ENCODE measurements around the gene SNRNP48. TPM values are rescaled to one million over a fixed set of nuclear protein-coding genes. Genes with fewer than 3 reads are reported as not detected.

The SNRNP48 gene
- total RNA-seq, 1 experiment from 2014 or later, result 29.1 TPM

DNA sequence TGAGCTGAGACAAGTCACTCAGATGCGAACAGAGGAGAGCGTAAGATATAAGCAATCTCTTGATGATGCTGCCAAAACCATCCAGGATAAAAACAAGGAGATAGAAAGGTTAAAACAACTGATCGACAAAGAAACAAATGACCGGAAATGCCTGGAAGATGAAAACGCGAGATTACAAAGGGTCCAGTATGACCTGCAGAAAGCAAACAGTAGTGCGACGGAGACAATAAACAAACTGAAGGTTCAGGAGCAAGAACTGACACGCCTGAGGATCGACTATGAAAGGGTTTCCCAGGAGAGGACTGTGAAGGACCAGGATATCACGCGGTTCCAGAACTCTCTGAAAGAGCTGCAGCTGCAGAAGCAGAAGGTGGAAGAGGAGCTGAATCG lies 9.5 kb upstream of the SNRNP48 start:
- Mint-ChIP-seq H3K27ac (ENCODE audit: unreplicated experiment) (no peak overlapping the region), H3K4me3 (ENCODE audit: unreplicated experiment) (no peak overlapping the region), H3K4me1 (ENCODE audit: low read depth, unreplicated experiment) (no peaks in the 10 kb centered on the region), H3K27me3 (ENCODE audit: insufficient read depth, unreplicated experiment) (no peaks in the 10 kb centered on the region), H3K9me3 (ENCODE audit: unreplicated experiment) (no peaks in the 10 kb centered on the region), H3K36me3 (ENCODE audit: insufficient read depth, unreplicated experiment) (peaks cover 41% of the 10 kb centered on the region)
- Histone ChIP-seq H3K9me3 (no peaks in the 10 kb centered on the region), H3K4me1 (peaks cover 9% of the 10 kb centered on the region; the same call in 1 of the 2 replicates), H3K27me3 (replicated peaks; ENCODE audit: control insufficient read depth, insufficient read depth, low read length) (no peaks in the 10 kb centered on the region), H3K4me3 (ENCODE audit: low read depth, low read length) (no peak overlapping the region), H3K36me3 (ENCODE audit: control insufficient read depth, insufficient read depth, low read length) (peaks cover 5% of the 10 kb centered on the region)
- no peak for TF ChIP-seq CTCF (IDR thresholded peaks at IDR 0.05; ENCODE audit: insufficient read depth in 1 of 2, low read depth in 1 of 2, low read length in 1 of 2, severe bottlenecking in 1 of 2, unreplicated experiment in 1 of 2)
- no peak for DNase-seq
- ChIA-PET CTCF (interaction anchor here (0.7 kb wide), 1 partner anchor 17 kb away, joined by 3 read pairs; no protein-coding TSS in a partner anchor), POLR2A (no interaction called here)
- BruUV-seq (replicated peaks), result no TSS peak
- intact Hi-C loops (cut with micrococcal nuclease; ENCODE audit: unreplicated experiment), result no loop called here

- POLR2A ChIA-PET, result no interaction called here
- intact Hi-C loops (cut with micrococcal nuclease; ENCODE audit: unreplicated experiment), result no loop called here
- peak in 1 of 2 experiments; percentile 23 for DNase-seq
- H3K9me3 Mint-ChIP-seq (ENCODE audit: unreplicated experiment), result no peaks in the 10 kb centered on the region
- H3K4me3 ChIP-seq (ENCODE audit: low read depth, low read length), result no peak overlapping the region
- CTCF ChIA-PET, result no interaction called here
- no peaks in the 10 kb centered on the region for H3K27me3 Mint-ChIP-seq (ENCODE audit: insufficient read depth, unreplicated experiment)
- peaks cover 9% of the 10 kb centered on the region; the same call in 1 of the 2 replicates for H3K4me1 ChIP-seq
- BruUV-seq (replicated peaks), result no TSS peak
- peaks cover 37% of the 10 kb centered on the region for H3K36me3 Mint-ChIP-seq (ENCODE audit: insufficient read depth, unreplicated experiment)
- H3K27me3 ChIP-seq (replicated peaks; ENCODE audit: control insufficient read depth, insufficient read depth, low read length), result no peaks in the 10 kb centered on the region
- H3K36me3 ChIP-seq (ENCODE audit: control insufficient read depth, insufficient read depth, low read length), result peaks cover 5% of the 10 kb centered on the region
- H3K9me3 ChIP-seq, result no peaks in the 10 kb centered on the region
- no peak overlapping the region for H3K27ac Mint-ChIP-seq (ENCODE audit: unreplicated experiment)
- no peak overlapping the region for H3K4me3 Mint-ChIP-seq (ENCODE audit: unreplicated experiment)
- H3K4me1 Mint-ChIP-seq (ENCODE audit: low read depth, unreplicated experiment), result no peaks in the 10 kb centered on the region
- no peak for TF ChIP-seq CTCF (IDR thresholded peaks at IDR 0.05; ENCODE audit: insufficient read depth in 1 of 2, low read depth in 1 of 2, low read length in 1 of 2, severe bottlenecking in 1 of 2, unreplicated experiment in 1 of 2)
Measured at GRCh38 chr6:7580927-7581618, 8.9 kb upstream of the SNRNP48 start.

DNA sequence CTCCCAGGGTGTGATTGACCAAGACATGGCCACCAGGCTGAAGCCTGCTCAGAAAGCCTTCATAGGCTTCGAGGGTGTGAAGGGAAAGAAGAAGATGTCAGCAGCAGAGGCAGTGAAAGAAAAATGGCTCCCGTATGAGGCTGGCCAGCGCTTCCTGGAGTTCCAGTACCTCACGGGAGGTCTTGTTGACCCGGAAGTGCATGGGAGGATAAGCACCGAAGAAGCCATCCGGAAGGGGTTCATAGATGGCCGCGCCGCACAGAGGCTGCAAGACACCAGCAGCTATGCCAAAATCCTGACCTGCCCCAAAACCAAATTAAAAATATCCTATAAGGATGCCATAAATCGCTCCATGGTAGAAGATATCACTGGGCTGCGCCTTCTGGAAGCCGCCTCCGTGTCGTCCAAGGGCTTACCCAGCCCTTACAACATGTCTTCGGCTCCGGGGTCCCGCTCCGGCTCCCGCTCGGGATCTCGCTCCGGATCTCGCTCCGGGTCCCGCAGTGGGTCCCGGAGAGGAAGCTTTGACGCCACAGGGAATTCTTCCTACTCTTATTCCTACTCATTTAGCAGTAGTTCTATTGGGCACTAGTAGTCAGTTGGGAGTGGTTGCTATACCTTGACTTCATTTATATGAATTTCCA lies 4.6 kb upstream of the SNRNP48 start:
- Histone ChIP-seq H3K27me3 (replicated peaks; ENCODE audit: control insufficient read depth, insufficient read depth, low read length) (no peaks in the 10 kb centered on the region), H3K9me3 (no peaks in the 10 kb centered on the region), H3K36me3 (ENCODE audit: control insufficient read depth, insufficient read depth, low read length) (peaks cover 5% of the 10 kb centered on the region), H3K4me3 (ENCODE audit: low read depth, low read length) (no peak overlapping the region), H3K4me1 (peaks cover 24% of the 10 kb centered on the region)
- intact Hi-C loops (cut with micrococcal nuclease; ENCODE audit: unreplicated experiment), result no loop called here
- Mint-ChIP-seq H3K27me3 (ENCODE audit: insufficient read depth, unreplicated experiment) (no peaks in the 10 kb centered on the region), H3K4me1 (ENCODE audit: low read depth, unreplicated experiment) (peaks cover 19% of the 10 kb centered on the region), H3K36me3 (ENCODE audit: insufficient read depth, unreplicated experiment) (peaks cover 62% of the 10 kb centered on the region), H3K27ac (ENCODE audit: unreplicated experiment) (no peak overlapping the region), H3K9me3 (ENCODE audit: unreplicated experiment) (no peaks in the 10 kb centered on the region), H3K4me3 (ENCODE audit: unreplicated experiment) (no peak overlapping the region)
- ChIA-PET POLR2A (no interaction called here), CTCF (no interaction called here)
- no peak for TF ChIP-seq CTCF (IDR thresholded peaks at IDR 0.05; ENCODE audit: insufficient read depth in 1 of 2, low read depth in 1 of 2, low read length in 1 of 2, severe bottlenecking in 1 of 2, unreplicated experiment in 1 of 2)
- DNase-seq, result no peak
- no TSS peak for BruUV-seq (replicated peaks)

Measured in Caco-2 (cell line).